Coronary artery (tissue), 2 donors: Measurements from ENCODE around the gene CTSZ.

ENCODE experiments used
- DNase-seq: peaks from one replicate; pipeline ENCODE4 v3.0.0-alpha.2; 2017; ENCODE audit warnings: low spot score
- H3K27ac ChIP-seq, 2 donors: fragments of 200-600 bp; sonication (generic); one replicate each; pipeline ENCODE4 v1.5.1; 2016 to 2019
- H3K4me3 ChIP-seq: fragments of 200-600 bp; sonication (generic); 2 replicates; pipeline ENCODE4 v1.5.1; 2016; ENCODE audit warnings: mild to moderate bottlenecking, moderate library complexity
- CTCF ChIP-seq: fragments of 200-600 bp; sonication (generic); IDR thresholded peaks from one replicate; pipeline ENCODE4 v1.5.1; 2019; ENCODE audit warnings: antibody characterized with exemption

The CTSZ gene

GRCh38 chr20:58978351-58979190 lies 28.5 kb downstream of the CTSZ start:
- H3K4me3 ChIP-seq = no peak overlapping the region
- no peak for TF ChIP-seq CTCF
- no peak for DNase-seq
- H3K27ac ChIP-seq = no peak overlapping the region

GRCh38 chr20:58976061-58976730 lies 30.9 kb downstream of the CTSZ start:
- no peak overlapping the region for H3K27ac ChIP-seq
- H3K4me3 ChIP-seq = no peak overlapping the region
- no peak for TF ChIP-seq CTCF
- no peak for DNase-seq

- H3K27ac ChIP-seq = no peak overlapping the region
- no peak for TF ChIP-seq CTCF
- H3K4me3 ChIP-seq = no peak overlapping the region
- DNase-seq = no peak
Observed at GRCh38 chr20:58975353-58975752, 31.7 kb downstream of the CTSZ start.

GRCh38 chr20:58973866-58974265 lies 33.2 kb downstream of the CTSZ start:
- DNase-seq = no peak
- TF ChIP-seq CTCF = no peak
- H3K4me3 ChIP-seq = no peak overlapping the region
- no peak overlapping the region for H3K27ac ChIP-seq

GRCh38 chr20:58973179-58973578 lies 33.9 kb downstream of the CTSZ start:
- no peak overlapping the region for H3K27ac ChIP-seq
- no peak for TF ChIP-seq CTCF
- DNase-seq = no peak

GRCh38 chr20:58971429-58971828 lies 35.6 kb downstream of the CTSZ start:
- Histone ChIP-seq H3K27ac (no peak overlapping the region), H3K4me3 (no peak overlapping the region)
- DNase-seq = no peak
- TF ChIP-seq CTCF = no peak

More at GRCh38 chr20:58973179-58973578, 33.9 kb downstream of the CTSZ start:
- H3K4me3 ChIP-seq = no peak overlapping the region

GRCh38 chr20:58970146-58970545 lies 36.9 kb downstream of the CTSZ start:
- DNase-seq = no peak
- H3K4me3 ChIP-seq = no peak overlapping the region
- no peak for TF ChIP-seq CTCF
- no peak overlapping the region for H3K27ac ChIP-seq
